Measurements from ENCODE around the gene MYLIP. TPM values are rescaled to one million over a fixed set of nuclear protein-coding genes. Genes with fewer than 3 reads are reported as not detected.

The MYLIP gene
- total and polyA plus RNA-seq, 8 donors, result 27.8 to 58.1 (median 50.9) TPM

DNA sequence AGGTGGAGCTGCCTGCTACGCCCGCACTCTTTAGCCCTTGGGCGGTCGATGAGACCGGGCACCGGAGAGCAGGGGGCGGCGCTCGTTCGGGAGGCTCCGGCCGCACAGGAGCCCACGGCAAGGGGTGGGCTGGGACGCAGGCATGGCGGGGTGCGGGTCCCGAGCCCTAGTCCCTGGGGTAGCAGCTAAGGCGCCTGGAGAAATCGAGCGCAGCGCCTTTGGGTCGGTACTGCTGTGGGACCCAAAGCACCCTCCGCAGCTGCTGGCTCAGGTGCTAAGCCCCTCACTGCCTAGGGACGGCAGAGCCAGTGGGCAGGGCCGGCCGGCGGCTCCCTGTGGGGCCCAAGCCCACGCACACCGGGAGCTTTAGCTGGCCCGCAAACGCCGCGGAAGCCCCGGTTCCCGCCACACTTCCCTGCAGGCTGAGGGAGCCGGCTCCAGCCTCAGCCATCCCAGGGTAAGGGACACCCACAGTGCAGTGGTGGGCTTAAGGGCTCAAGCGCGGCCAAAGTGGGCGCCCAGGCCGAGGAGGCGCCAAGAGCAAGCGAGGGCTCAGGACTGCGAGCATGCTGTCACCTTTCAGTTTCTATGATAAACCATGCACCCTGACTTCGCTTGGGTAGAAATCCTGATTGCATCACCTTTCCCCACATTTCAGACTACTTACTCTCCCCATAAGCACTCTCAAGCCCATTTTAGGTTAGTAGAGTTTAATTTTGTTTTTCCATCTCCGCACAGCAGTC is 52.0 kb downstream of the MYLIP start:
- H3K27me3 ChIP-seq, result no peaks in the 10 kb centered on the region
- H3K36me3 ChIP-seq, result no peaks in the 10 kb centered on the region
- peaks cover 0 to 2% of the 10 kb centered on the region in 2 donors for H3K9me3 ChIP-seq
- peaks cover 0 to 17% of the 10 kb centered on the region in 2 donors for H3K4me1 ChIP-seq
- H3K27ac ChIP-seq, result no peak overlapping the region
- H3K4me3 ChIP-seq, result peak overlapping the region; percentile 1 to 9
- DNase-seq, result peak in 1 of 4 donors; percentile 63
- intact Hi-C loops (cut with DNase I), result loop anchor here in 1 of 2 donors (5.0 kb wide), 1 partner anchor 489 kb away; no protein-coding TSS in a partner anchor
- ATAC-seq, result peak; percentile 77
- TF ChIP-seq, protein P1, sequence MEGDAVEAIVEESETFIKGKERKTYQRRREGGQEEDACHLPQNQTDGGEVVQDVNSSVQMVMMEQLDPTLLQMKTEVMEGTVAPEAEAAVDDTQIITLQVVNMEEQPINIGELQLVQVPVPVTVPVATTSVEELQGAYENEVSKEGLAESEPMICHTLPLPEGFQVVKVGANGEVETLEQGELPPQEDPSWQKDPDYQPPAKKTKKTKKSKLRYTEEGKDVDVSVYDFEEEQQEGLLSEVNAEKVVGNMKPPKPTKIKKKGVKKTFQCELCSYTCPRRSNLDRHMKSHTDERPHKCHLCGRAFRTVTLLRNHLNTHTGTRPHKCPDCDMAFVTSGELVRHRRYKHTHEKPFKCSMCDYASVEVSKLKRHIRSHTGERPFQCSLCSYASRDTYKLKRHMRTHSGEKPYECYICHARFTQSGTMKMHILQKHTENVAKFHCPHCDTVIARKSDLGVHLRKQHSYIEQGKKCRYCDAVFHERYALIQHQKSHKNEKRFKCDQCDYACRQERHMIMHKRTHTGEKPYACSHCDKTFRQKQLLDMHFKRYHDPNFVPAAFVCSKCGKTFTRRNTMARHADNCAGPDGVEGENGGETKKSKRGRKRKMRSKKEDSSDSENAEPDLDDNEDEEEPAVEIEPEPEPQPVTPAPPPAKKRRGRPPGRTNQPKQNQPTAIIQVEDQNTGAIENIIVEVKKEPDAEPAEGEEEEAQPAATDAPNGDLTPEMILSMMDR (IDR thresholded peaks at IDR 0.05), result no peak

DNA sequence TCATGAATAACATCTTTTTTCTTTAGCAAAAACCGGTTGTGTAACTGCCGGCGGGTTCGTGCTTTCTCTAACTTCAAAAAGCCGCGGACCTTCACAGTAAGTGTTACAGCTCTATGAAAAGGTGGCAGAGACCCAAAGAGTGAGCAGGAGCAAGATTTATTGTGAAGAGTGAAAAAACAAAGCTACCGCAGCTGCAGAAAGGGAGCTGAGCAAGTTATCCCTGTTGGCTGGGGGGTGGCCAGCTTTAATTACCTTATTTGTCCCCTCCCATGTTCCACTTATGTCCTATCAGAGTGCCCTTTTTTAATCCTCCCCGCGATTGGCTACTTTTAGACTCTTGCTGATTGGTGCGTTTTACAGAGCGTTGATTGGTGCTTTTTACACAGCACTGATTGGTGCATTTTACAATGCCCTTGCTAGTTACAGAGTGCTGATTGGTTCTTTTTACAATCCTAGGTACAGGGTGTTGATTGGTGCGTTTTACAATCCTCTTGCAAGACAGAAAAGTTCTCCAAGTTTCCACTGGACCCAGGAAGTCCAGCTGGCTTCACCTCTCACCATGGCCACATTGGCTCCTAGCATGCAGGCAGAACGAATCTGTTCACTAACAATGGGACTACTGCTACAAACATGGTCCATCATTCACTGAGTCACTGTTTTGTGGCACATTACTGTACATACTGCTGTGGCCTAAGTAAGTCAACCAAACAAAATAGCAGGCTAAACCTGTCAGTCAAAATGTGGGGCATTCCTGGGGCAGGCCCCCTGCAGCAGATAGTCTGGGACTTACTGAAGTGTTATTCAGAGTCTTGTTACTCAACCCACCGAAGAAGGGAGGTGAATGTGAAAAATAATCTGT is 52.8 kb downstream of the MYLIP start:
- H3K27me3 ChIP-seq, result no peaks in the 10 kb centered on the region
- peaks cover 0 to 2% of the 10 kb centered on the region in 2 donors for H3K9me3 ChIP-seq
- peaks cover 0 to 17% of the 10 kb centered on the region in 2 donors for H3K4me1 ChIP-seq
- ATAC-seq (no peak), DNase-seq (peak in 1 of 4 donors; percentile 85)
- H3K36me3 ChIP-seq, result no peaks in the 10 kb centered on the region
- intact Hi-C loops (cut with DNase I), result loop anchor here in 1 of 2 donors (5.0 kb wide), 1 partner anchor 489 kb away; no protein-coding TSS in a partner anchor
- no peak overlapping the region for H3K27ac ChIP-seq
- peak overlapping the region; percentile 1 to 9 for H3K4me3 ChIP-seq
- TF ChIP-seq, protein P1 (IDR thresholded peaks at IDR 0.05), result no peak

DNA sequence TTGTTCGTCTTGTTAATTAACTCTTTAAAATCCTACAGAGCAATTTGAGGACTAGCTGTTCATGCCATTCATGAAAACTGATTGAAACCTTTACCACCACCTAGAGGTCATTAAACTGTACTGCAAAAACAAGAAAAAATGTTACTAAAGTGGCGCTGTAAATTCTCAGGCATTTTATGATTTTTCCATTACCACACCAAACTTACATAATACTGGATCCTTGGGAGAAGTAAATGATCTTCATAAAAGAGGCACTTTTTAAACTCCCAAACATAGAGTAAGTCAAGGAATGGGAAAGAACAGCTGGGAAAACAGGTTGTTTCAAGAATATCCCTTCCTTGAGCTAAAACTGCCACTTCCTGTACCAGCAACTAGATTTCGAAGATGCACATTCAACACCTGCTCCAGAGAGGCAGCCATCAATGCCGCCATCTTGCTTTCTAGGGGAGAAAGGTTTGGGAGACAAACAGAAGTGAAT is 54.3 kb downstream of the MYLIP start:
- H3K27me3 ChIP-seq, result no peaks in the 10 kb centered on the region
- H3K4me3 ChIP-seq, result no peak overlapping the region
- peak; percentile 74 for ATAC-seq
- TF ChIP-seq, protein P1 (IDR thresholded peaks at IDR 0.05), result peak; percentile 68 to 79
- no peak overlapping the region for H3K27ac ChIP-seq
- H3K36me3 ChIP-seq, result no peaks in the 10 kb centered on the region
- peaks cover 0 to 17% of the 10 kb centered on the region in 2 donors for H3K4me1 ChIP-seq
- intact Hi-C loops (cut with DNase I), result loop anchor here in 1 of 2 donors (5.0 kb wide), 1 partner anchor 491 kb away; no protein-coding TSS in a partner anchor
- DNase-seq, result peak in 1 of 4 donors; percentile 51
- peaks cover 0 to 2% of the 10 kb centered on the region in 2 donors for H3K9me3 ChIP-seq

GRCh38 chr6:16184129-16184528 is 55.2 kb downstream of the MYLIP start:
- peak; percentile 63 for ATAC-seq
- Histone ChIP-seq H3K4me3 (no peak overlapping the region), H3K27ac (no peak overlapping the region), H3K36me3 (no peaks in the 10 kb centered on the region), H3K9me3 (peaks cover 0 to 2% of the 10 kb centered on the region in 2 donors), H3K4me1 (peaks cover 0 to 17% of the 10 kb centered on the region in 2 donors), H3K27me3 (no peaks in the 10 kb centered on the region)
- intact Hi-C loops (cut with DNase I), result loop anchor here in 1 of 2 donors (5.0 kb wide), 1 partner anchor 492 kb away; no protein-coding TSS in a partner anchor
- TF ChIP-seq, protein P1 (IDR thresholded peaks at IDR 0.05), result no peak
- DNase-seq, result no peak
